GM12801 (cell line): ENCODE results near the gene LARP1.

Experiments
- TF ChIP-seq, protein P1 (sequence below): IDR thresholded peaks from one replicate; pipeline ENCODE4 v1.5.1; 2011; ENCODE audit warnings: control low read depth; ENCODE audit not compliant: insufficient read length; ENCODE audit errors: extremely low read depth

Gene LARP1

GRCh38 chr5:154794525-154795234 is 39.5 kb downstream of the LARP1 start:
- TF ChIP-seq, protein P1, sequence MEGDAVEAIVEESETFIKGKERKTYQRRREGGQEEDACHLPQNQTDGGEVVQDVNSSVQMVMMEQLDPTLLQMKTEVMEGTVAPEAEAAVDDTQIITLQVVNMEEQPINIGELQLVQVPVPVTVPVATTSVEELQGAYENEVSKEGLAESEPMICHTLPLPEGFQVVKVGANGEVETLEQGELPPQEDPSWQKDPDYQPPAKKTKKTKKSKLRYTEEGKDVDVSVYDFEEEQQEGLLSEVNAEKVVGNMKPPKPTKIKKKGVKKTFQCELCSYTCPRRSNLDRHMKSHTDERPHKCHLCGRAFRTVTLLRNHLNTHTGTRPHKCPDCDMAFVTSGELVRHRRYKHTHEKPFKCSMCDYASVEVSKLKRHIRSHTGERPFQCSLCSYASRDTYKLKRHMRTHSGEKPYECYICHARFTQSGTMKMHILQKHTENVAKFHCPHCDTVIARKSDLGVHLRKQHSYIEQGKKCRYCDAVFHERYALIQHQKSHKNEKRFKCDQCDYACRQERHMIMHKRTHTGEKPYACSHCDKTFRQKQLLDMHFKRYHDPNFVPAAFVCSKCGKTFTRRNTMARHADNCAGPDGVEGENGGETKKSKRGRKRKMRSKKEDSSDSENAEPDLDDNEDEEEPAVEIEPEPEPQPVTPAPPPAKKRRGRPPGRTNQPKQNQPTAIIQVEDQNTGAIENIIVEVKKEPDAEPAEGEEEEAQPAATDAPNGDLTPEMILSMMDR, result no peak

GRCh38 chr5:154795235-154795596 is 40.0 kb downstream of the LARP1 start:
- TF ChIP-seq, protein P1, result no peak

DNA sequence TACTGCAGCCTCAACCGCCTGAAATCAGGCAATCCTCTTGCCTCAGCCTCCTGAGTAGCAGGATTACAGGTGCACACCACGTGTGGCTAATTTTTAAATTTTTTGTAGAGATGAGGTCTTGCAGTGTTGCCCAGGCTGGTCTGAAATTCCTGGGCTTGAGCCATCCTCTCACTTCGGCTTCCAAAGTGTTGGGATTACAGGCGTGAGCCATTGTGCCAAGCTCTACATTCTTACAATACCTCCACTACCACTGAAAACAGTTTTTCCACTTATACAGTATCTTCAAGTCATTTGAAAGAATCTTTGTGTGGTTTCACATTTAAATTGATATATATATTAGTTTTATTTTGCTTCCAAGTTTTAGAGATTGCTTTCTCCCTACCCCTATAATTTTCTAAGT is 42.6 kb downstream of the LARP1 start:
- TF ChIP-seq, protein P1, result no peak

- TF ChIP-seq, protein P1, result no peak
Measured at GRCh38 chr5:154800582-154800981, 45.4 kb downstream of the LARP1 start.

DNA sequence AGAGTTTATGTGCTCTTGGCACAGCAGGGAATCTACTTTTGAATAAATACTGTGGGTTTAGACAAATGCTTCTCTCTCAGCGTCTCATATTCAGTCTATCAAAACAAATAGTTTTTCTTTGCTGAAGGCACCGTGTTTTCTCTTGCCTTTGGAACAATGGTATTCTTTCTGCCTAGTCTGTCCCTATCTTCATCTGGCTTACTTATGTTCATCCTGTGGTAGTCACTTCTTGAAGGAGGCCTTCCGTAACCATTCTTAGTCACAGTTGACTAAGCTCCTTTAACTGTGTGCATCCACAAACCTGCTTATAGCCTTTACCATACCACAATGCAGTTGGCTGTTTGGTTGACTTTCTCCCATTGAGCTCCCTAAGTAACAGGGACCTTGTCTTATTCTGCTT is 45.9 kb downstream of the LARP1 start:
- TF ChIP-seq, protein P1, result no peak

GRCh38 chr5:154802050-154802449 is 46.9 kb downstream of the LARP1 start:
- TF ChIP-seq, protein P1, result no peak

- TF ChIP-seq, protein P1, result no peak
Measured at GRCh38 chr5:154806176-154806575, 51.0 kb downstream of the LARP1 start.
